ENCODE results near the gene MDM4.

- TF ChIP-seq CTCF (conservative IDR thresholded peaks at IDR 0.05 in 1 of 2, IDR thresholded peaks at IDR 0.05 in 1 of 2; ENCODE audit: extremely low read depth in 1 of 2, insufficient read depth in 1 of 2, low read depth in 1 of 2, low read length in 2 of 2) = no peak
- TF ChIP-seq EZH2 (IDR thresholded peaks at IDR 0.05; ENCODE audit: borderline replicate concordance, low read length) = no peak
Measured at GRCh38 chr1:204556458-204557052, 40.3 kb downstream of the MDM4 start.
